Measurements from ENCODE around the gene NEO1. TPM values are rescaled to one million over a fixed set of nuclear protein-coding genes. Genes with fewer than 3 reads are reported as not detected.

NEO1 gene
- polyA plus RNA-seq, 4 donors, result 115 to 144 (median 133) TPM

- no peak for DNase-seq (ENCODE audit: low read depth in 4 of 4, low spot score in 2 of 4)
Measured at GRCh38 chr15:73246439-73246838, 194.2 kb downstream of the NEO1 start.

GRCh38 chr15:73246898-73247297 is 194.6 kb downstream of the NEO1 start:
- DNase-seq (ENCODE audit: low read depth in 4 of 4, low spot score in 2 of 4), result no peak

GRCh38 chr15:73247331-73247730 is 195.1 kb downstream of the NEO1 start:
- no peak for DNase-seq (ENCODE audit: low read depth in 4 of 4, low spot score in 2 of 4)

DNA sequence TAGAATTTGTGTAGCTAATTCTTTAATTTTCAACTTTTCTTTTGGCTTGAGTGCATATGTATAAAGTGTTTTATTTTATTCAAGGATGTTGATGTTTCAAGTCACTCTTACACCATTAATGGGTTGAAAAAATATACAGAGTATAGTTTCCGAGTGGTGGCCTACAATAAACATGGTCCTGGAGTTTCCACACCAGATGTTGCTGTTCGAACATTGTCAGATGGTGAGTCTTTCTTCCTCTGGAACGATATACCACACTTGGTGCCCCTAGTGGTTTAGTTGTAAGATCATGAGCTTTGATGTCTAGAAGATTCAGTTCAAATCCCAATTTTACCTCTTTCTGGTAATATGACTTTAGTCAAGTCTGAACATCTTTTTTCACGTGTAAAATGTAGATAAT is 197.2 kb downstream of the NEO1 start:
- DNase-seq (ENCODE audit: low read depth in 4 of 4, low spot score in 2 of 4), result no peak

DNA sequence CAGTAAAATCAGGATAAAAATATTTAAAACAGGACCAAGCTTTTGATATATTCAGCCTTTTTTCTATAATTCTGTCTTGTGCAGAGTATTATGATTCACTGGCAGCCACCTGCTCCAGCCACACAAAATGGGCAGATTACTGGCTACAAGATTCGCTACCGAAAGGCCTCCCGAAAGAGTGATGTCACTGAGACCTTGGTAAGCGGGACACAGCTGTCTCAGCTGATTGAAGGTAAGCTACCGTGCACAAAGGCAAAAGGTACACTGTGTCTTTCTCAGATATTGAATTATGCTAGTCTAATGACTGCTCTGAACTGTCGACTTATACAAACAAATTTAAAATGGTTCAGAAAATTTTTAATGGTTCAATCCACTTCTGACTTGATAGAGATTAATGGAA is 202.3 kb downstream of the NEO1 start:
- DNase-seq (ENCODE audit: low read depth in 4 of 4, low spot score in 2 of 4), result no peak

GRCh38 chr15:73258271-73259108 is 206.2 kb downstream of the NEO1 start:
- no peak for DNase-seq (ENCODE audit: low read depth in 4 of 4, low spot score in 2 of 4)

DNA sequence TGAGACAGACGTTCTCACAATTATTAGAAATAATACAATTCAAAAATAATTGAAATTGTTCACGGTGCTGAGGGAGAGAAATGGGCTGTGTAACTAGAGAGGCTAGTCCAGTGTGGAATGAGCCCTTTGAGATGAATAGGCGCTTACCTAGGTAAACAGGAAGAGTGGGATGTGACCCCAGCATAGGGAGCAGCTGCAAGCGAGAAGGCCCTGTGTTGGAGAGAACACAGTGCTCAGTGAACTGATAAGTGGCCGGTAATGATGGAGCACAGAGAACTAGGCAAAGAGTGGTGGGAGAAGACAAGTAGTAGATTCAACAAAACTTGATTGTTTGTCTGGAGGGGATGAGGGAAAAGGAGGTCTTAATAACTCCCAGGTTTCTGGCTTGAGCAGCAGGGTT is 212.6 kb downstream of the NEO1 start:
- DNase-seq (ENCODE audit: low read depth in 4 of 4, low spot score in 2 of 4), result no peak

DNA sequence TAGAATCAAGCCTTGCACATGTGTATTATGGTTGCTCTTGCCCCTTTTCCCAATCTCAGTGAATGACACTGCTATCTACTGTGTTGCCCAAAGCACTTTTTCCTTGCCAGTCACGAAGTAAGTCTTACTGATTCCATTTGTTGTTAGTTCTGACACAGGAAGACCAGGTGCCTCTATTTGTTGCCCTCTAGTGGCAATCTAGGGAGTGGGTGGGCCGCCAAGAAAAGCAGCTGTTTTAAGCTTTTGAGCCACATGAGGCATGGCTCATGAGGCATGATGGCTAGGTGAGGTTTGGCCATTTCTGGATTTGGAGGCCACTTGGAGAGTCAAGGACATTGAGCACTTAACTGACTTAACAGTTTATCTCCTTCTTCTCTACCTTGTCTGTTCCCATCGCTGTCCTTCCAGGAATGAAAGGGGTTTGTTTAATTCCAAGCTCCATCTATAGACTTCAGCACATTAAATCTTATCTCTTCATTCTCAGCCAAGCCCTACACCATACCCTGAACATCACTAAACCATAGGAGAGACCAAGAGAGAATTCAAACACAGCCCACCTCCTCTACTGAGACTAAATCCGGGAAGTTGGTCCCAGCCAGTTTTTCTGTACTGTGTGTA is 213.4 kb downstream of the NEO1 start:
- DNase-seq (ENCODE audit: low read depth in 4 of 4, low spot score in 2 of 4), result peak in 2 of 4 donors; percentile 14 to 53

- DNase-seq (ENCODE audit: low read depth in 4 of 4, low spot score in 2 of 4), result no peak
Measured at GRCh38 chr15:73268457-73268856, 216.2 kb downstream of the NEO1 start.

GRCh38 chr15:73270366-73271097 is 218.3 kb downstream of the NEO1 start:
- no peak for DNase-seq (ENCODE audit: low read depth in 4 of 4, low spot score in 2 of 4)

DNA sequence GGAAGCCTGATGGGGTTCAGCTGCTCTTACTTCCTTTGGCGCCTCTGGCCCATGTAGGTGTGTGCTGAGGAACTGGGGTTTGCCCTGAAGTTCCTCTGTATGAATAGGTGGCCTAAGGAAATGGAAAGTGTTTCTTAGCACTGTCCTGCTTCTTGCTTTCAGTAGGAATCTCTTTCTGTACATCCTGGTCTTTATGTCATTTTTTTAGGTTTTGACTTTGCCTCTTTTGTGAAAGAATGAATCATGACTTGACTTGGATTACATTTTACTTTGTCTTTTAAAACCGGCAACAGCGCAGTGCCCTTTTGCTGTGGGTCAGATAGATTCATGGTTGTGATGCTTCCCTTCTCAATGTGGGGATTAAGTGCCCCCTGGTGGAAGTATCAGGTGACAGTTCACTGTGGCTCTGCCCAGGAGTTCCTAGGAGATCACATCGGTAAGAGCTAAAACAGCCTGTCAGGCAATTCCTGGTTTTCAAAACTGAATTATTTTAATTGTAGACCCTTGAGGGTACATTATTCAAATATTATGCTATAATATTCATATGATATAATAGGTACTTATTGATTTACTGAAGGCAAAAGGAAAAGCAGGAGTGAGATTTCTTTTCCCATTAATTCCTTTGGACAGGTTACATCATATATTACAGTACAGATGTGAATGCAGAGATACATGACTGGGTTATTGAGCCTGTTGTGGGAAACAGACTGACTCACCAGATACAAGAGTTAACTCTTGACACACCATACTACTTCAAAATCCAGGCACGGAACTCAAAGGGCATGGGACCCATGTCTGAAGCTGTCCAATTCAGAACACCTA is 221.1 kb downstream of the NEO1 start:
- peak; percentile 19 to 48 (median 38) for DNase-seq (ENCODE audit: low read depth in 4 of 4, low spot score in 2 of 4)

- no peak for DNase-seq (ENCODE audit: low read depth in 4 of 4, low spot score in 2 of 4)
Measured at GRCh38 chr15:73275862-73276261, 223.6 kb downstream of the NEO1 start.

GRCh38 chr15:73282567-73283365 is 230.5 kb downstream of the NEO1 start:
- no peak for DNase-seq (ENCODE audit: low read depth in 4 of 4, low spot score in 2 of 4)

- no peak for DNase-seq (ENCODE audit: low read depth in 4 of 4, low spot score in 2 of 4)
Measured at GRCh38 chr15:73283366-73283962, 231.2 kb downstream of the NEO1 start.

DNA sequence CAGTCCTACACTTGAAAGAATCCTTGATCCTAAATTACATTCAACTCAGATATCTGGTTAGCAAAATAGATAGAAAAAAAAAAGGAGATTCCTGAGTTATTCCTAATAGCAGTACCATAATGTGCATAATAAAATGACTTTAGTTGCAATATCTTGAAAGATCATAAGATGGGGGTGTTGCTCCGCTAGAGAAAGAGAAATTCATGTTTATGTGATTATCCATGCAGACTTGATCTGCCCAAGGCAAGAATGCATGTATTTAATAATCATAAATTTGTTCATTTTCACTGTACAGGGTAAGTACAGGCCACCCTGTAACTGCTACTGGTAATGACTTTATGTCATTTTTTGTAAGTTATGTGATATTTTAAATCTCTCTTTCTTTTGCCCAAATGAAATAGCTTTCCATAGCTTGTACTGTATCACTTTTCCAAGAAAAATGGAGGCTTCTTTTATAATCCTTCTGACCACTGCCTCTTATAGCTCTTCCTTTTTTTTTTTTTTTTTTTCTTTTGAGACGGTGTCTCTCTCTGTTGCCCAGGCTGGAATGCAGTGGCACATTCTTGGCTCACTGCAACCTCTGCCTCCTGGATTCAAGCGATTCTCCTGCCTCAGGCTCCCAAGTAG is 231.9 kb downstream of the NEO1 start:
- no peak for DNase-seq (ENCODE audit: low read depth in 4 of 4, low spot score in 2 of 4)

DNA sequence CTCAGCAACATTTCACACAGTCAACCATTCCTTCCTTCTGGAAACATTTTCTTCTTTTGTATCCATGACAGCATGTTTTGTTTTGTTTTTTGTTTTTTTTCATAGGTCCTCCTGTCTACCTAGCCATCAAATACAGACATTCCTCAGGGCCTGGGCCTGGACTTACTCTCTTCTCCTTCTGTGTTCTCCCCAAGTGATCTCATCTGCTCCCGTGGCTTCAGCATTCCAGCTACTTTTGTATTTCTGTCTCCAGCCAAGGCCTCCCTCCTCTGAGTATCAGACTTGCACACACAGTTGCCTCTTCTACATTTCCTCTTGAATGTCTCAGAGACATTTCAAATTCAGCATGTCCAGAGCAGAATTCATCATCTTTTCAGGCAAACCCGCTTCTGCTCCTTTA is 234.0 kb downstream of the NEO1 start:
- no peak for DNase-seq (ENCODE audit: low read depth in 4 of 4, low spot score in 2 of 4)

DNA sequence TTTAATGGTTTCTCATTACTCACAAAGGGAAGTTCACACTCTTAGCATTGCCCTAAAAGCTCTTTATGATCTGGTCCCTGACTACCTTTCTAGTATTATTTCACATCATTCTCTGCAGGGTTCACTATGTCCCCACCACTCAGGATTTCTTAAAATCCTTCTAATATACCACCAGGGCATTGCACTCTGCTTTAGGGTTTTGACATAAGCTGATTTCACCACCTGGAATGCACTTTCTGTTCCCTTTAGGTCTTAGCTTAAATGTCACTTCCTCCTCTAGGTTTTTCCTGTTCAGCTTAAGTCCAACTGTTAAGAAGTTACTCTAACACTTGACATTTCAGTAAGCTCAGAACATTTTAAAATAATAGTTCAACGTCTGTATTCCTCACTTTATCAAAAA is 234.8 kb downstream of the NEO1 start:
- no peak for DNase-seq (ENCODE audit: low read depth in 4 of 4, low spot score in 2 of 4)

DNA sequence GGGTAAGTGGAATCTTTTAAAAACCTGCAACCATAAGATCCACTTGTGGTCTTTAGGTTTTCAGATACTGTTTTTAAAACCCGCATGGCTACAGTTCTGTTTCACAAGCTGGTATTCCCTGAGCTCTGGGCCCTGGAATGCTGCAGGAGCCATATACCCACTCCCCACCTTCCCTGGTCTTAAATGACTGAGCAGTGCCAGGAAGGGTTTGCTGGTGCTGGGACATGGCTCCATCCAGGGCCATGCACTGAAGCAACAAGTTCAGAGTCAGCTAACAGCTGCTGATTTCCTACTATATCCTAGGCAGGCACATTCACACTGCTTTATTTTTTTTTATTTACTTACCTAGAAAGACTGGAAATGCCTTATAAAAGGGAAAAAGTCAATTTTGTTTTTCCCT is 239.2 kb downstream of the NEO1 start:
- DNase-seq (ENCODE audit: low read depth in 4 of 4, low spot score in 2 of 4), result no peak

- DNase-seq (ENCODE audit: low read depth in 4 of 4, low spot score in 2 of 4), result no peak
Measured at GRCh38 chr15:73293773-73294172, 241.5 kb downstream of the NEO1 start.
